Measurements from ENCODE around the gene HOXC6.

Gene HOXC6

DNA sequence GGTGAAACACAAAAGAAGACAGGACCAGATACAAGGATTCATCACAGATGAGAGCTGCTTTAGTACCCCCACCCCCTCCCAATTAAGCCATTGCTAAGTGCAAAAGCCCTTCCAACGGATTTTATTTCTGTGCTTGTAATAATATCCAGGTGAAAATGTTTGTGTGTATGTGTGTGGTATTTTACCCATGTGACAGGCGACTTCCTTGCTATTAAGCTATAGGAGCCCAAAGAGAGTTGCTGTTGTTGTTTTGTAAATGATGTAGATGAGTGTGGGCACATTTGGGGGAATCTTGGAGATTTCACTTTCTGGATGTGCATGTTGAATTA lies 22.2 kb downstream of the HOXC6 start:
- H3K36me3 ChIP-seq (ENCODE audit: insufficient read depth, low read length) = peaks cover 24% of the 10 kb centered on the region
- peaks cover 68% of the 10 kb centered on the region for H4K20me1 ChIP-seq (ENCODE audit: insufficient read depth, low read length, poor library complexity, severe bottlenecking)
- H3K79me2 ChIP-seq (ENCODE audit: insufficient read depth, low read length) = peaks cover 75% of the 10 kb centered on the region
- no peaks in the 10 kb centered on the region for H3F3A ChIP-seq (ENCODE audit: low read depth)
- no peak overlapping the region for H3K4me3 ChIP-seq (ENCODE audit: low read length, poor library complexity, severe bottlenecking)
- no peak overlapping the region for H2AFZ ChIP-seq (ENCODE audit: low read length)
- TF ChIP-seq, protein P1, sequence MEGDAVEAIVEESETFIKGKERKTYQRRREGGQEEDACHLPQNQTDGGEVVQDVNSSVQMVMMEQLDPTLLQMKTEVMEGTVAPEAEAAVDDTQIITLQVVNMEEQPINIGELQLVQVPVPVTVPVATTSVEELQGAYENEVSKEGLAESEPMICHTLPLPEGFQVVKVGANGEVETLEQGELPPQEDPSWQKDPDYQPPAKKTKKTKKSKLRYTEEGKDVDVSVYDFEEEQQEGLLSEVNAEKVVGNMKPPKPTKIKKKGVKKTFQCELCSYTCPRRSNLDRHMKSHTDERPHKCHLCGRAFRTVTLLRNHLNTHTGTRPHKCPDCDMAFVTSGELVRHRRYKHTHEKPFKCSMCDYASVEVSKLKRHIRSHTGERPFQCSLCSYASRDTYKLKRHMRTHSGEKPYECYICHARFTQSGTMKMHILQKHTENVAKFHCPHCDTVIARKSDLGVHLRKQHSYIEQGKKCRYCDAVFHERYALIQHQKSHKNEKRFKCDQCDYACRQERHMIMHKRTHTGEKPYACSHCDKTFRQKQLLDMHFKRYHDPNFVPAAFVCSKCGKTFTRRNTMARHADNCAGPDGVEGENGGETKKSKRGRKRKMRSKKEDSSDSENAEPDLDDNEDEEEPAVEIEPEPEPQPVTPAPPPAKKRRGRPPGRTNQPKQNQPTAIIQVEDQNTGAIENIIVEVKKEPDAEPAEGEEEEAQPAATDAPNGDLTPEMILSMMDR (conservative IDR thresholded peaks at IDR 0.05; ENCODE audit: low read length) = no peak
- no peak for TF ChIP-seq EZH2phosphoT487 (IDR thresholded peaks at IDR 0.05; ENCODE audit: borderline replicate concordance)
- no peaks in the 10 kb centered on the region for H3K9me2 ChIP-seq (replicated peaks; ENCODE audit: low read depth, low read length)
- H3K9me3 ChIP-seq (ENCODE audit: insufficient read depth, low read depth, low read length) = no peaks in the 10 kb centered on the region
- no peaks in the 10 kb centered on the region for H3K27me3 ChIP-seq (ENCODE audit: insufficient read depth, low read length, poor library complexity, severe bottlenecking)
- no peak overlapping the region for H3K9ac ChIP-seq (ENCODE audit: low read depth, low read length, poor library complexity, severe bottlenecking)
- H3K4me1 ChIP-seq (ENCODE audit: insufficient read depth, low read length, poor library complexity, severe bottlenecking) = peaks cover 41% of the 10 kb centered on the region
- H3K4me2 ChIP-seq (ENCODE audit: low read depth, low read length, poor library complexity, severe bottlenecking) = no peak overlapping the region

DNA sequence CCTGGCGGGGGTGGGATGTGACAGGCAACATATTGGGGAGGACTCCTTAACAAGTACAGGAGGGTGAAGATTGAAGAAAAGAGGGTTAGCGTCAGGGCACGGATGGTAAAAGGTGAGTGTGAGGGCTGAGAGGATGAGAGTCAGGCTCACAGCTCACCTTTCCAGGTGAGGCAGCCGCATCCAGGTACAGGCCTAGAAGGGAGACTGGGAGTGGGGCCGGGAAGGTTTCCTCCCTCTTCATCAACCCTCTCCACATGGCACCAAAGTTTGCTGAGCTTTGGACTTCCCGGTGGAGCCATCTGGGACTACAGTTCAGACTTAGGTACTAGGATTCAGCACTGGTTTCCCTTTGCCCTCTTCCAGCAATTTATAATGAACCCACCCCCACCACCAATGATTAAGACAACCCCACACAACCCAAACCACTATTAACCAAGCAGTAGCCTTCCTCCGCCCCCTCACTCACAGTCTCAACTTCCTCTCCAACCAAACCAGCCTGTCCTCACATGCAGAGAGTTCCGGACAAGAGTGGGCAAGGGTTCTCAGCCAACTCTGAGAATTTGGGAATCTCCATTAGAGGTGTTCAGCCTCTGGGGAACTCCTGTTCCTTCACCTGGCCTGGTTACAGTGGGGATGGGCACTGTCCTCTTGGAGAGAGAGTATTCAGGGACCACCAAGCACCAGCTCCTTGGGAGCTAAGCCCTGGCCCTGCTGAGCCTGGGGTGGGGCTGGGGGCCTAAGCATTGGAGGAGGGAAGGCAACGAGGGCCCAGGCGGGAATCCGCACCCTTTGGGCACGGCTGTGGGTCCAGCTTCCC lies 23.0 kb downstream of the HOXC6 start:
- H3K27me3 ChIP-seq (ENCODE audit: insufficient read depth, low read length, poor library complexity, severe bottlenecking) = no peaks in the 10 kb centered on the region
- peaks cover 60% of the 10 kb centered on the region for H4K20me1 ChIP-seq (ENCODE audit: insufficient read depth, low read length, poor library complexity, severe bottlenecking)
- H3K4me2 ChIP-seq (ENCODE audit: low read depth, low read length, poor library complexity, severe bottlenecking) = no peak overlapping the region
- H3K9me2 ChIP-seq (replicated peaks; ENCODE audit: low read depth, low read length) = no peaks in the 10 kb centered on the region
- H2AFZ ChIP-seq (ENCODE audit: low read length) = no peak overlapping the region
- H3K4me1 ChIP-seq (ENCODE audit: insufficient read depth, low read length, poor library complexity, severe bottlenecking) = peaks cover 40% of the 10 kb centered on the region
- peaks cover 32% of the 10 kb centered on the region for H3K36me3 ChIP-seq (ENCODE audit: insufficient read depth, low read length)
- H3K9ac ChIP-seq (ENCODE audit: low read depth, low read length, poor library complexity, severe bottlenecking) = no peak overlapping the region
- no peaks in the 10 kb centered on the region for H3F3A ChIP-seq (ENCODE audit: low read depth)
- H3K79me2 ChIP-seq (ENCODE audit: insufficient read depth, low read length) = peaks cover 67% of the 10 kb centered on the region
- no peak for TF ChIP-seq EZH2phosphoT487 (IDR thresholded peaks at IDR 0.05; ENCODE audit: borderline replicate concordance)
- TF ChIP-seq, protein P1 (conservative IDR thresholded peaks at IDR 0.05; ENCODE audit: low read length) = no peak
- no peak overlapping the region for H3K4me3 ChIP-seq (ENCODE audit: low read length, poor library complexity, severe bottlenecking)
- no peaks in the 10 kb centered on the region for H3K9me3 ChIP-seq (ENCODE audit: insufficient read depth, low read depth, low read length)

DNA sequence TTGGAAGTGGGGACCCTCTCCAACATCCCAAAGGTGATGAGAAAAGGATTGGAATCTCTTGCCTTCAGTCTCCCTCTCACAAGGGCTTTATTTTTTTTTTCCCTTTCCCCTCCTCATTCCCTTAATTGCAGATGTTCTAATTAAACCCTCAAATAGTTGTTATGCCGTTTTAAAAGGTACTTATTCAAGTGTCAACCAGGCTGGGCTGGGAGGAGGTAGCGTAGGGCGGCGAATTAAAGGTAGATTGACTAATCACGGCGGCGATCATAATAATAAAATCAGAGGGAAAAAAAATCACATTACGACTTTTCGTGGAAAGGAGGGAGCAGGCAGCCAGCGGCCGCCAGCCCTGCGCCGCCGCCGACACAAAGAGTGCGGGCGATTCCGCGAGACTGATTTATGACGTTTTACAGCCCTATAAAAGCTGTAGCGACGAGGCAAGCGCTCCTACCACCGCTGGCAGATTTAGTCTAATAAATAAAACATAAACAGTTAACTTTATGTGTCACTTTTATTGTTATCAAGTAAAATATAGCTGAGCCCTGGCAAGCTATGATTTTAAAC lies 23.7 kb downstream of the HOXC6 start:
- peak overlapping the region; percentile 8 for H3K4me2 ChIP-seq (ENCODE audit: low read depth, low read length, poor library complexity, severe bottlenecking)
- no peak overlapping the region for H3K4me3 ChIP-seq (ENCODE audit: low read length, poor library complexity, severe bottlenecking)
- no peaks in the 10 kb centered on the region for H3K9me3 ChIP-seq (ENCODE audit: insufficient read depth, low read depth, low read length)
- H3K9me2 ChIP-seq (replicated peaks; ENCODE audit: low read depth, low read length) = no peaks in the 10 kb centered on the region
- H3K36me3 ChIP-seq (ENCODE audit: insufficient read depth, low read length) = peaks cover 33% of the 10 kb centered on the region
- TF ChIP-seq EZH2phosphoT487 (IDR thresholded peaks at IDR 0.05; ENCODE audit: borderline replicate concordance) = no peak
- TF ChIP-seq, protein P1 (conservative IDR thresholded peaks at IDR 0.05; ENCODE audit: low read length) = no peak
- H3K4me1 ChIP-seq (ENCODE audit: insufficient read depth, low read length, poor library complexity, severe bottlenecking) = peaks cover 40% of the 10 kb centered on the region
- no peak overlapping the region for H2AFZ ChIP-seq (ENCODE audit: low read length)
- H4K20me1 ChIP-seq (ENCODE audit: insufficient read depth, low read length, poor library complexity, severe bottlenecking) = peaks cover 53% of the 10 kb centered on the region
- no peaks in the 10 kb centered on the region for H3K27me3 ChIP-seq (ENCODE audit: insufficient read depth, low read length, poor library complexity, severe bottlenecking)
- no peaks in the 10 kb centered on the region for H3F3A ChIP-seq (ENCODE audit: low read depth)
- H3K79me2 ChIP-seq (ENCODE audit: insufficient read depth, low read length) = peaks cover 60% of the 10 kb centered on the region
- H3K9ac ChIP-seq (ENCODE audit: low read depth, low read length, poor library complexity, severe bottlenecking) = no peak overlapping the region

All from Loucy (cell line).